OCI-LY3 (cell line): ENCODE results near the gene EIF4G3.

Source experiments
- EZH2phosphoT487 ChIP-seq: fragments of 200-600 bp; shearing (Covaris generic); IDR thresholded peaks from 2 replicates; pipeline ENCODE4 v1.6.1; 2018; ENCODE audit warnings: antibody characterized with exemption, mixed run types, low read depth
- TF ChIP-seq, protein P1 (sequence below): fragments of 200-600, 300-600 bp; sonication (generic); IDR thresholded peaks from 2 replicates; pipeline ENCODE4 v1.5.1; 2014; ENCODE audit warnings: antibody characterized with exemption, low read length, low read depth

DNA sequence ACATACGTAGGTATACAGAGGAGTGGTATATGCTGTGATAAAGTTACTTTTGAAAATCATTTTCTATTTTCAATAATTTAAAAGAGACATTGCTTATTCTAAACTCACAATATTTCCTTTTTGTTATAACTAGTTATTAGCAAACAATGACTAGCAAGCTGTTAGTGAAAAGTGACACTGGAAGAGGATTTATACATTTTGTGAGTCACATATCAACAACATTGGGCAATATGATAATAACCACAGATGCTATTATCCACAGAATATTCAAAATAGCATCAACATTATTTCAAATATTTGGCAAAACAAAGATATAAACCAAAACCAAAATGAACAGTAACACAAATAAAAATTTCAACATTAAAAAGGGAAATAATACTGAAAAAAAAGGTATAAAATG lies 285.6 kb downstream of the EIF4G3 start:
- TF ChIP-seq, protein P1, sequence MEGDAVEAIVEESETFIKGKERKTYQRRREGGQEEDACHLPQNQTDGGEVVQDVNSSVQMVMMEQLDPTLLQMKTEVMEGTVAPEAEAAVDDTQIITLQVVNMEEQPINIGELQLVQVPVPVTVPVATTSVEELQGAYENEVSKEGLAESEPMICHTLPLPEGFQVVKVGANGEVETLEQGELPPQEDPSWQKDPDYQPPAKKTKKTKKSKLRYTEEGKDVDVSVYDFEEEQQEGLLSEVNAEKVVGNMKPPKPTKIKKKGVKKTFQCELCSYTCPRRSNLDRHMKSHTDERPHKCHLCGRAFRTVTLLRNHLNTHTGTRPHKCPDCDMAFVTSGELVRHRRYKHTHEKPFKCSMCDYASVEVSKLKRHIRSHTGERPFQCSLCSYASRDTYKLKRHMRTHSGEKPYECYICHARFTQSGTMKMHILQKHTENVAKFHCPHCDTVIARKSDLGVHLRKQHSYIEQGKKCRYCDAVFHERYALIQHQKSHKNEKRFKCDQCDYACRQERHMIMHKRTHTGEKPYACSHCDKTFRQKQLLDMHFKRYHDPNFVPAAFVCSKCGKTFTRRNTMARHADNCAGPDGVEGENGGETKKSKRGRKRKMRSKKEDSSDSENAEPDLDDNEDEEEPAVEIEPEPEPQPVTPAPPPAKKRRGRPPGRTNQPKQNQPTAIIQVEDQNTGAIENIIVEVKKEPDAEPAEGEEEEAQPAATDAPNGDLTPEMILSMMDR: no peak
- TF ChIP-seq EZH2phosphoT487: no peak
